ENCODE results near the gene CD59.

GRCh38 chr11:33767624-33768023, 31.4 kb upstream of the CD59 start:
- TF ChIP-seq REST (IDR thresholded peaks at IDR 0.05; ENCODE audit: insufficient read depth in 1 of 2, low read depth in 2 of 2, low read length in 2 of 2) (no peak), SIN3A (IDR thresholded peaks at IDR 0.05; ENCODE audit: borderline replicate concordance, insufficient read depth, low read length) (no peak)
